GM19035 (cell line): Measurements from ENCODE around the gene NTSR2.
A peak's percentile ranks its signal among the peaks of the same experiment; 100 is the strongest.

Source experiments
- ATAC-seq: cut with Tn5 transposase; IDR thresholded peaks from one replicate; pipeline ENCODE4 v1.9.1; 2021; ENCODE audit not compliant: unreplicated experiment

NTSR2 gene

GRCh38 chr2:11699686-11700670, 30.0 kb upstream of the NTSR2 start:
- no peak for ATAC-seq

- no peak for ATAC-seq
Measured at GRCh38 chr2:11698009-11698922, 28.3 kb upstream of the NTSR2 start.

GRCh38 chr2:11697103-11697871, 27.3 kb upstream of the NTSR2 start:
- no peak for ATAC-seq

- no peak for ATAC-seq
Measured at GRCh38 chr2:11696736-11697102, 26.7 kb upstream of the NTSR2 start.

GRCh38 chr2:11695576-11695975, 25.6 kb upstream of the NTSR2 start:
- no peak for ATAC-seq

- ATAC-seq: peak; percentile 80
Measured at GRCh38 chr2:11692966-11693521, 23.0 kb upstream of the NTSR2 start.

- no peak for ATAC-seq
Measured at GRCh38 chr2:11691076-11691660, 21.2 kb upstream of the NTSR2 start.

GRCh38 chr2:11688222-11689069, 18.5 kb upstream of the NTSR2 start:
- ATAC-seq: peak; percentile 75

- no peak for ATAC-seq
Measured at GRCh38 chr2:11687736-11688135, 17.7 kb upstream of the NTSR2 start.

- ATAC-seq: no peak
Measured at GRCh38 chr2:11685906-11686470, 16.0 kb upstream of the NTSR2 start.

- ATAC-seq: no peak
Measured at GRCh38 chr2:11684894-11685460, 15.0 kb upstream of the NTSR2 start.

- ATAC-seq: no peak
Measured at GRCh38 chr2:11683966-11684365, 14.0 kb upstream of the NTSR2 start.

GRCh38 chr2:11683476-11683875, 13.5 kb upstream of the NTSR2 start:
- ATAC-seq: no peak

- no peak for ATAC-seq
Measured at GRCh38 chr2:11682590-11682915, 12.6 kb upstream of the NTSR2 start.

- no peak for ATAC-seq
Measured at GRCh38 chr2:11681722-11682589, 12.0 kb upstream of the NTSR2 start.

GRCh38 chr2:11680901-11681721, 11.1 kb upstream of the NTSR2 start:
- no peak for ATAC-seq
